HepG2 (cell line): ENCODE measurements around the gene DLX4. TPM values are rescaled to one million over a fixed set of nuclear protein-coding genes. Genes with fewer than 3 reads are reported as not detected.

Experiments used
- ATF7 ChIP-seq, 2 experiments: fragments of 450-650 bp in 1 of 2; sonication (generic) in 1 of 2; formaldehyde crosslinking in 1 of 2; IDR thresholded peaks; 2 replicates each; pipeline versions ENCODE4 v1.4.0 to v1.6.1; 2016 to 2020; ENCODE audit warnings: antibody characterized with exemption in 1 of 2, mild to moderate bottlenecking in 1 of 2, missing genetic modification reagents in 1 of 2
- CBX2 ChIP-seq, 2 experiments: fragments of 200-600 bp in 1 of 2; sonication (generic); formaldehyde crosslinking in 1 of 2; IDR thresholded peaks; 2 replicates each; pipeline versions ENCODE4 v1.7.0 to v1.8.1; 2018 to 2022; ENCODE audit warnings: low read depth in 2 of 2, low read length in 1 of 2, mild to moderate bottlenecking in 1 of 2, missing genetic modification reagents in 1 of 2
- KLF9 ChIP-seq: IDR thresholded peaks from 2 replicates; pipeline ENCODE4 v1.6.1; 2016; ENCODE audit warnings: low read depth
- MIXL1 ChIP-seq: IDR thresholded peaks from 2 replicates; pipeline ENCODE4 v1.6.1; 2016
- NFYC ChIP-seq: IDR thresholded peaks from 2 replicates; pipeline ENCODE4 v1.6.1; 2016; ENCODE audit warnings: missing genetic modification reagents, missing compliant biosample characterization
- NKX3-1 ChIP-seq: sonication (generic); formaldehyde crosslinking; IDR thresholded peaks from 2 replicates; pipeline ENCODE4 v1.5.0; 2020; ENCODE audit warnings: missing genetic modification reagents
- NR3C1 ChIP-seq: sonication (generic); formaldehyde crosslinking; IDR thresholded peaks from 2 replicates; pipeline ENCODE4 v1.4.0; 2020; ENCODE audit warnings: missing genetic modification reagents
- PRDM4 ChIP-seq: sonication (generic); formaldehyde crosslinking; IDR thresholded peaks from 2 replicates; pipeline ENCODE4 v1.9.0; 2021; ENCODE audit warnings: missing genetic modification reagents, borderline replicate concordance
- ZBTB4 ChIP-seq: sonication (generic); formaldehyde crosslinking; IDR thresholded peaks from 2 replicates; pipeline ENCODE4 v1.4.0; 2020; ENCODE audit warnings: missing genetic modification reagents, mild to moderate bottlenecking, borderline replicate concordance
- ZNF550 ChIP-seq: sonication (generic); formaldehyde crosslinking; IDR thresholded peaks from 2 replicates; pipeline ENCODE4 v1.4.0; 2020; ENCODE audit warnings: mild to moderate bottlenecking, missing genetic modification reagents, borderline replicate concordance
- polyA plus RNA-seq, 8 experiments: library from polyadenylated mRNA; depleted of rRNA in 3 of 8; stranded (reverse) in 7 of 8; unstranded in 1 of 8; fragments of >200 nt; fragmentation: Illumina TruSeq in 4 of 8; extraction: Trizol in 4 of 8; gene quantifications; 2 replicates each; pipeline versions ENCODE4 v1.2.1 to v1.2.3, GENCODE V29; 2011 to 2016; ENCODE audit warnings: low read depth in 4 of 8, missing spikeins in 1 of 8, mixed read lengths in 1 of 8; ENCODE audit not compliant: insufficient read depth in 1 of 8
- total RNA-seq, 5 experiments: library from RNA; depleted of rRNA; stranded (reverse); fragments of >200 nt; fragmentation: Illumina TruSeq; extraction: Trizol; gene quantifications; 2 replicates each; pipeline ENCODE4 v1.2.3, GENCODE V29; 2016; ENCODE audit warnings: low read depth in 1 of 5

The DLX4 gene
- total and polyA plus RNA-seq, 2 of the 13 experiments (the other 11 are each of a cell fraction or from before 2014, with no cell fraction given): 0.55 to 2.3 TPM

GRCh38 chr17:49978501-49978900 is 9.5 kb downstream of the DLX4 start (continued):
- no peak for TF ChIP-seq CBX2 (IDR thresholded peaks at IDR 0.05; ENCODE audit: low read depth, low read length)
- TF ChIP-seq CBX2 (CRISPR knock-in tag; IDR thresholded peaks at IDR 0.05; ENCODE audit: low read depth): no peak
- no peak for TF ChIP-seq ZNF550 (CRISPR knock-in tag)
- TF ChIP-seq ATF7 (IDR thresholded peaks at IDR 0.05): no peak
- no peak for TF ChIP-seq ATF7 (CRISPR knock-in tag; IDR thresholded peaks at IDR 0.05)
- TF ChIP-seq KLF9 (CRISPR knock-in tag): no peak
- TF ChIP-seq MIXL1 (CRISPR knock-in tag): no peak
- no peak for TF ChIP-seq ZBTB4 (CRISPR knock-in tag)
- no peak for TF ChIP-seq NFYC
- TF ChIP-seq NR3C1: no peak
- TF ChIP-seq PRDM4 (CRISPR knock-in tag): no peak
- TF ChIP-seq NKX3-1 (CRISPR knock-in tag): no peak
